Upper lobe of left lung (tissue), 4 donors: ENCODE data around the gene OSBPL3.

Source experiments
- CTCF ChIP-seq, 6 experiments: fragments of 450-650 bp in 4 of 6; fragments of 200-600 bp in 2 of 6; sonication (generic) in 2 of 6; IDR thresholded peaks; one replicate each; pipeline ENCODE4 v1.5.1; 2016 to 2019; ENCODE audit warnings: antibody characterized with exemption in 6 of 6
- EP300 ChIP-seq, 4 donors: sonication (generic); formaldehyde crosslinking; IDR thresholded peaks; one replicate each; pipeline ENCODE4 v1.5.1; 2017; ENCODE audit warnings: antibody characterized with exemption in 4 of 4, control low read depth in 2 of 4
- POLR2A ChIP-seq, 4 donors: fragments of 450-650 bp; IDR thresholded peaks; one replicate each; pipeline ENCODE4 v1.5.1; 2016 to 2017; ENCODE audit warnings: antibody characterized with exemption in 4 of 4, mild to moderate bottlenecking in 2 of 4
- POLR2AphosphoS5 ChIP-seq, 2 donors: sonication (generic); formaldehyde crosslinking; IDR thresholded peaks; one replicate each; pipeline ENCODE4 v1.5.1; 2017; ENCODE audit warnings: antibody characterized with exemption in 2 of 2

DNA sequence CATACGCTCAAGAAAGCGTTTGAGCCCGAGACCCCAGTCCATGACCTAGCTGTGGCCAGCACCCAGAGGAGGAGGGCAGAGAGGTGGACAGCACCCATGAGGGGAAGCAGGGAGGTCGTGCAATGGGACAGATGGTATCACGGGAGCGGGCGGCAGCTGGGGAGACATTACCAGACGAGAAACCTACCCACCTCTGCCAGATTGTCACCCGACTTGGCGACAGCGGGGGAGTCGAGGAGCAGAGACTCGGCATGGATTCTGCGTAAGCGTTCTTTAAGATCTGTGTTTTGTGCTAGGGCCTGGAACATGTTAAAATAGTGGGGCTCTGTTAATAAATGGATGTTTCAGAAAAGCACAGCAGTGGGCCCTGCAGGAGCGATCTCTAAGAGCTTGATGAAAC, 131.1 kb downstream of the OSBPL3 start:
- TF ChIP-seq EP300 (IDR thresholded peaks at IDR 0.05): no peak
- no peak for TF ChIP-seq CTCF (IDR thresholded peaks at IDR 0.05)
- no peak for TF ChIP-seq POLR2A (IDR thresholded peaks at IDR 0.05)
- TF ChIP-seq POLR2AphosphoS5 (IDR thresholded peaks at IDR 0.05): no peak
